AG10803 (cell line): ENCODE measurements around the gene PLA2R1.

Experiments
- DNase-seq: peaks from one replicate; pipeline ENCODE4 v3.0.0; 2010; ENCODE audit warnings: low read depth
- H3K4me3 ChIP-seq: 2 replicates; pipeline ENCODE4 v1.5.1; 2011; ENCODE audit warnings: mild to moderate bottlenecking, low read length, control low read depth
- CTCF ChIP-seq: conservative IDR thresholded peaks from 2 replicates; pipeline ENCODE4 v1.5.1; 2011; ENCODE audit warnings: mild to moderate bottlenecking, low read length, control low read depth, inconsistent platforms

PLA2R1 gene

GRCh38 chr2:159891917-159892730 lies 170.3 kb downstream of the PLA2R1 start:
- H3K4me3 ChIP-seq: no peak overlapping the region
- TF ChIP-seq CTCF: no peak
- DNase-seq: peak; percentile 60

- no peak for TF ChIP-seq CTCF
- DNase-seq: no peak
- no peak overlapping the region for H3K4me3 ChIP-seq
Measured at GRCh38 chr2:159891267-159891588, 171.2 kb downstream of the PLA2R1 start.

GRCh38 chr2:159890551-159891266 lies 171.7 kb downstream of the PLA2R1 start:
- no peak for TF ChIP-seq CTCF
- H3K4me3 ChIP-seq: no peak overlapping the region
- no peak for DNase-seq

- H3K4me3 ChIP-seq: no peak overlapping the region
- TF ChIP-seq CTCF: no peak
- DNase-seq: no peak
Measured at GRCh38 chr2:159882130-159882745, 180.2 kb downstream of the PLA2R1 start.
